ENCODE results near the gene DNAJA2.
A peak's percentile ranks its signal among the peaks of the same experiment; 100 is the strongest.
"Not testable (repeated sequence)": the region's sequence is repeated elsewhere in the genome, so short reads cannot be mapped to it uniquely, and the experiment has no call there.

The DNAJA2 gene

DNA sequence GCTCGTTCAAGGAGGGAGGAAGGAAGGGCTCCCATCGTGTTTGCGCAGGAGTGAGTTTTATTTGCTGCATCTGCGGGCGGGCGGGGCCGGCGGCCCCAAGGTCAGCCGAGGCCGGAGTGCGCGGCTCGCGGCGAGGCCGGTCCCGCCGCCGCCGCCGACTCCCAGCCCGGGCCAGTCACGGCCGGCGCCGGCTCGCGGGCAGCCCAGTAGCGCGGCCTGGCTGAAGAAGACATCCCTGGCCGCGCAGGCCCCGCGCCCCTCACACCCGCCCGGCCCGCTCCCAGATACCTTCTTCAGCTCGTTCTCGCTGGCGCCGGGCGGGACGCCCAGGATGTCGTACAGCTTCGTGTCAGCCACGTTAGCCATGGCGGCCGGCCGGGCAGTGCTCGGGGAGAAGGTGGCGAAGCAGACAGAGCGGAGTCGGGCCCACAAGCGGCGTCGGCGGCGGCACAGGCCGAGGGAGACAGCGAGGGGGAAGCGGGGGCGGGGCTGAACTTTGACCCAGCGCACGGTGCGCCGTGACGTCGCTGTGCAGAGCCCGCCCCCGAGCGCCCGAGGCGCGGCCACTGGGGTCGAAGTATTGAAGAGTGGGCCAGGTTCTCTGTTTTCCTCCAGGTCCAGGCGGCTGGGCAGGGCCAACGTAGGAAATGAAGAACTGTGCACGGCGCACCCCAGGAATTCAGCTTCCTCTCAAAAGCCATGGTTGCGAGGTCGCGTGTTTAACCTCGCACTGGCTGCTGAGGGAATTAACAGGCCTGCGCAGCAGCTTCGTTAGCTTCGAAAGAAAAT, at the start of gene DNAJA2:
TSS of gene DNAJA2 (minus strand) at position 468 of the 789 bp plus-strand sequence. CDS start at position 366, 102 bp downstream.
- DNase-seq = peak; percentile 77 to 90

DNA sequence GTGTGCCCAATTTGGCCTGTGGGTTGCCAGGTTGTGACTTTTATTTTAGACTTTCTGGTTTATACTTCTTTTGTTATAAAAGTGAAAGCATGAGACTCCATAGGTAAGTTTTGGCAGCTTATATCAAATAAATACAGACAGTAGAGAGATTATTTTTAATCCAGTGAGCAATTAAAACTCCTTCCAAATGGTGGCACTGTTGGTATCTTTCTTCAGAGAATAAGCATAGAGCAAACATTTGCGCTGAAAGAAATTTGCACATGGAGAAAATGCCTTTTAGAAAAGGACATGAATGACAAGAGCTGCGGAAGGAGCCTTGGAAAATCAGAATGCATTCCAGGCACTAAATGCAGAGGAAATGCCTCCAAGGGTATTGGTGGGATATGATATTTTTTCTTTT, 46.1 kb upstream of the DNAJA2 start:
- peak in 1 of 2 experiments; percentile 6 for DNase-seq

DNA sequence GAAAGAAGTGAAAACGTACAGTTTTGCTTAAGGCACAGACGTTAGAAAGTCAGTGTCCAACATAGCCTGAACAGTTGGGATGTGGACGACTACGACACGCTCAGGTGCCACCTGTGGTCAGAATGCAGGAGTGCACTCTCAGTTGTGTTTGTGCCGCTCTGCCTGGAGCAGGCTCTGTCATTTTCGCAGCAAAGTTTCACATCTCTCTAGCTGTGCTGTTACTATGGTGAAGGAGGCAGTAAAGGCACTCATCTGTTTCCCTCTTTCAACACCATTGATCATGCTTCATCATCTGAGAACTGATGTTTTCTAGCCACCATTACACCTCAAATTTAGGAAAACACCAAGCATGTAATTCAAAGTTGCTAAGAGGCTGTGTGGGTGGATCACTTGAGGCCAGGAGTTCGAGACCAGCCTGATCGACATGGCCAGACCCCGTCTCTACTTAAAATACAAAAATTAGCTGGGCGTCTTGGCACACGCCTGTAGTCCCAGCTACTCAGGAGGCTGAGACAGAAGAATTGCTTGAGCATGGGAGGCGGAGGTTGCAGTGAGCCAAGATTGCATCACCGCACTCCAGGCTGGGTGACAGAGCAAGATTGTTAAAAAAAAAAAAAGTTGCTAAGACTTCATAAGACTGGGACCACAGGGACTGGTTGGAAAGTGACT, 44.9 kb upstream of the DNAJA2 start:
- DNase-seq = peak; percentile 75 to 81

DNA sequence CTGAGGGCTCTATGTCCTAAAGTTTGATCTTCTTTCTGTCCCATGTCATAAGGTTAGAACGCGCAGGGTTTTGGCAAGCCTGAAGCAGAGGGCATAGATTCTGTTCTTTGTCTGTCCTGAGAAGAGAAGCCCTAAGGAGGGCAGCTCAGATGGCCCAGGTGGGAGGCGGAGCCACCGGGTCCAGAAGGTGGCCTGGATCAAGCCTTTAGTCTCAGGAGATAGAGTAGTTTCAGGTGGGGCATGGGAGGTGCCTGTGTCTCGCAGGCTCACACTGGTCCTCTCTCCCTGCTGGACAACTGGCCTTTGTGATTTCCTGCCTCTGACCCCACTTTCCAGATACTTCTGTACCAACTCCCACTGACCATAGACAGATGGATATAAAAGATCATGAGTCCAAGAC, 44.2 kb upstream of the DNAJA2 start:
- DNase-seq = no peak

DNA sequence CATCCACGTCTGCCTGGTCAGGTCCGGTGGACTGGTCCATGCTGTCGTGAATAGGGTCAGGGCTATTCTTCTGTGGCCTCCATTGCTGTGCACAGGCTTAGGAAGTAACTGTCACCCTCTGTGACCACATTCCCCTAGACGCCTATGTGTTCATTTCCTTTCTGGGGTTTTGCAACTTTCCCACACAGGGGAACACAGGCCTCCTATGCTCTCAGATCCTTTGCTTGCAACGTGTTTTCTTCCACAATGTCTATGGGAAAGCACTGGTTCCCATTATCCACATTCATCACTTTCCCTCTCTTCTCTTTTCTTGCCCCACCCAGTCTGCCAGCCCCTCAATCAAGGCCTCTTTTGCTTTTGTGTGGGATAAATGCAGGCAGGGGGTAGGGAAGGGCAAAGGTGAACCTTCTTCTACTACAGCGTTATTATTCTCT, 43.2 kb upstream of the DNAJA2 start:
- no peak for DNase-seq

DNA sequence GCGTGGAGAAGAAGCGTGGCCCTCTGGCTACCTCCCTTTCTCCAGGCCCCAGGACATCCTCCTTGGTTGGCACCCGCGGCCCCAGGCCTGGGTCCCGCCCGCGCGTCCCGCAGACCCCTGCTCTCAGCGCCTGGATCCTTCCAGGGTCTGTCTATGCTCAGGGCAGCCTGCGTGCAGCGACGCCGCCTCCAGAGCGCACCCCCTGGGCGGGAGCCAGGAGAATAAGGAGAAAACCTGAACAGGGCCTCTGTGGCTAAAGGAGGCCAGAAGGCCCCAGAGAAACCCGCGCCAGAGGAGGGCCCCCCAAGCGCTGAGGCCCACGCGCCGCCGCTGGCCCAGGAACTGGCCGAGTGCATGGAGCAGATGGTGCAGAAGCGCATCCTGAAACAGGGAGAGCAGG, 40.4 kb upstream of the DNAJA2 start:
- no peak for DNase-seq

DNA sequence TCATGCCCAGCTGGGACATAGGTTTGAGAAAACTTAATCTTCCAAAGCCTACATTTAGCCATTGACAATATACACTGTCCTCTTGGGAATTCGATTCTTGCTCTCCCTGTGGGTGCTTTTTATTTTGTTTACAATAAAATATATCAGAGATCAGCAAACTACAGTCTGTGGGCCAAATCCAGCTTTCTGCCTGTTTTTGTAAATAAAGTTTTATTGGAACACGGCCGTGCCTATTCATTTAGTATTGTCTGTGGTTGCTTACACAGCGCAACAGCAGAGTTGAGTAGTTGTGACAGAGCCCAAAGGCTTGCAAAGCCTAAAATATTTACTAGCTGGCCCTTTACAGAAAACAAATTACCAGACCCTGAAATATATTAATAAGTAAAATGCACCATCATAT, 39.7 kb upstream of the DNAJA2 start:
- DNase-seq = no peak

DNA sequence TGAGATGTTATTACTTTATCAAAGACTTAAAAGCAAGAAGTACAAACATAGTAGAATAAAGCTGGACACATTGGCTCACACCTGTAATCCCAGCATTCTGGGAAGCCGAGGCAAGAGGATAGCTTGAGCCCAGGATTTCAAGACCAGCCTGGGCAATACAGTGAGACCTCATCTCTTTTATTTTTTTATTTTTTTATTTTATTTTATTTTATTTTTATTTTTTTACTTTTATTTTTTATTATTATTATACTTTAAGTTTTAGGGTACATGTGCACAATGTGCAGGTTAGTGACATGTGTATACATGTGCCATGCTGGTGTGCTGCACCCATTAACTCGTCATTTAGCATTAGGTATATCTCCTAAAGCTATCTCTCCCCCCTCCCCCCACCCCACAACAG, 37.3 kb upstream of the DNAJA2 start:
- DNase-seq = not testable (repeated sequence)

DNA sequence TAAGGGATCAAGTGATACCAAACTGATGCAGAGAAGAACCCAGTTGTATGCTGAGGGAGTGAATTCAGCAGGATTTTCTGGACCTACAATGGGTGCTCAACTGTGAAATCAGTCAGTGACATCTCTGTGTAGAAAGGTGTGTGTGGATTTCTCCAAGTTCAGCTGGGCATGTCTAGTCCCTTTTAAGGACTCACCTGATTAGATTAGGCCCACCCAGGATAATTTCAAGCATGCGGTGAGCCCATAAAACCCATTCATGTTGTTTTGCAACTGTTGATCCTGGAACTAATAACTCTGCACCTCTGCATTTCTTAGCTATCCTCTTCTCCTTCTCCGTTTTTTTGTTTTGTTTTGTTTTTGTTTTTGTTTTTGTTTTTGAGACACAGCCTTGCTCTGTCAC, 35.1 kb upstream of the DNAJA2 start:
- no peak for DNase-seq

DNA sequence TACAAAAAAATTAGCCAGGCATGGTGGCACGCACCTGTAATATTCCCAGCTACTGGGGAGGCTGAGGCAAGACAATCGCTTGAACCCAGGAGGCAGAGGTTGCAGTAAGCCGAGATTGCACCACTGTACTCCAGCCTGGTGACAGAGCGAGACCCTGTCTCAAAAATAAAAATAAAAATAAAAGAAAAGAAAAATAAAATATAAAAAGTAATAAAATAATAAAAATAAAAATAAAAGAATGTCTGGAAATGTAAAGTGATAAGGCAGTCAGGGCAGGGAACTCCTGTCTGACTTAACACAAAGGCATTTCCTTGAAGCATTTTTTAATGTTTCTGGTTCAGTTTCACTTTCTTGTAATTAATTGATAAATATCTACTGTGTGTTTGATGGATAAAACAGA, 34.7 kb upstream of the DNAJA2 start:
- no peak for DNase-seq

DNA sequence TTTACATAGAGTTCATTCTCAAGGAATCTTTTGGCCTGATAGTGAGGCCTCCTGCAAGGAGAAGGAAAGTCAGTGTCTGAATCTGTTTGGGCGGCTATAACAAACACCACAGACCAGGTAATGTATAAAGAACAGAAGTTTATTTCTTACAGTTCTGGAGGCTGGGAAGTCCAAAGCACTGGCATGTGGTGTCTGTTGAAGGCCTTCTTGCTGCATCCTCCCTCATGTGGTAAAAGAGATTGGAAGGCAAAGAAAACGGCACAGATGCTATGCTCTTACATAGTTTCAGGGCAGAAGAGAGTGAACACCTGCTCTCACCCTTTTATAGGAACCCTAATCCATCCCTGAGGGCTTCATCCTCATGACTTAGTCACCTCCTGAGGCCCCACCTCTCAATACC, 31.2 kb upstream of the DNAJA2 start:
- no peak for DNase-seq

DNA sequence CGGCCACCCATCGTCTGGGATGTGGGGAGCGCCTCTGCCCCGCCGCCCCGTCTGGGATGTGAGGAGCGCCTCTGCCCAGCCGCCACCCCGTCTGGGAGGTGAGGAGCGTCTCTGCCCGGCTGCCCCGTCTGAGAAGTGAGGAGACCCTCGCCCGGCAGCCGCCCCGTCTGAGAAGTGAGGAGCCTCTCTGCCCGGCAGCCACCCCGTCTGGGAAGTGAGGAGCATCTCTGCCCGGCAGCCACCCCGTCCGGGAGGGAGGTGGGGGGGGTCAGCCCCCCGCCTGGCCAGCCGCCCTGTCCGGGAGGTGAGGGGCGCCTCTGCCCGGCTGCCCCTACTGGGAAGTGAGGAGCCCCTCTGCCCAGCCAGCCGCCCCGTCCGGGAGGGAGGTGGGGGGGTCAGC, 26.6 kb upstream of the DNAJA2 start:
- not testable (repeated sequence) for DNase-seq

DNA sequence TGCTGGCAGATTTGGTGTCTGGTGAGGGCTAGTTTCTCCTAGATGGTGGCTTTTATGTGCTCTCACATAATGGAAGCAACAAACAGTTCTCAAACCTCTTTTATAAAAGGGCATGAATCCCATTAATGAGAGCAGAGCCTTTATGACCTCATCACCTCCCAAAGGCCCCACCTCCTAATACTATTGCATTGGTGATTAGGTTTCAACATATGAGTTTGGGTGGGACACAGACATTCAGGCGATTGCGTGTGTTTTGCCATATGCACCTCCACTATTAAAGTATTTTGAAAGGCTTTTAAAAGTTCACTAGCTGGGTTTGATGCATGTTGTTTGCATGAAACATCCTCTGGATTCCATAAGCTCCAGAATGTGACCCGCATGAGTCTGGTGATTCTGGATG, 24.4 kb upstream of the DNAJA2 start:
- no peak for DNase-seq

DNA sequence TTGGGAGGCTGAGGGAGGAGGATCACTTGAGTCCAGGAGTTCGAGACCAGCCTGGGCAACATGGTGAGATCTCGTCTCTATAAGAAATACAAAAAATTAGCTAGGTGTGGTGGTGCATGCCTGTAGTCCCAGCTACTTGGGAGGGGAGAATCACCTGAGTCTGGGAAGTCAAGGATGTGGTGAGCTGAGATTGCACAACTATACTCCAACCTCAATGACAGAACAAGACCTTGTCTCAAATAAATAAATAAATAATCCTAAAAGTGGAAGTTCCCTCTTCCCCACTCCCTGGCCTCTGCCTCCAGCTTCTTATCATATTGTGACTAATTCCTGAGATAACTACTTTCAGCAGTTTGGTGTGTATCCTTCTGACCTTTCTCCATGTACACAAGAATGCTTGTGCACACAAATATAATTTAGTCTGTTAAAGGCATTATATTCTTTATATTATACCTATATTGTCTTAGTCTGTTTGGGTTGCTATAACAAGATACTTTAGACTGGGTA, 23.5 kb upstream of the DNAJA2 start:
- DNase-seq = no peak

DNA sequence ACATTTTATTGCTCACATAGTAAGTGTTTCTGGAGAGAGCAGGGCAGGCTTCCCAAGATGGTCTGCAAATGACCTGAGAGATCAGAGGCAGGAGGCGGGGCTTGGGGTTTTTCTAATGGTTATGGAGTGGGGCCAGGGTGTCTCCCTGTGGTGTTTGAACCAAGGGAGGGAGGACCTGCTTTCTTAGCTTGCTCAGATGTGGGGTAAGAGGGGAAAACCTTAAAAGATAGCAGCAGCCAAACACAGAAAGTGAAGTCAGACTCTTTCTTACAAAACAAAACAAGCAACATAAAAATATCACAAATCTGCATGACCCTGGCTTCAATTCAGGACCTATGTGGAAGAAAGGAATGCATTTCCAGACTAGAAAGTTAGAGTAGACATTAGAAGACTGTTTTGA, 22.9 kb upstream of the DNAJA2 start:
- DNase-seq = no peak

DNA sequence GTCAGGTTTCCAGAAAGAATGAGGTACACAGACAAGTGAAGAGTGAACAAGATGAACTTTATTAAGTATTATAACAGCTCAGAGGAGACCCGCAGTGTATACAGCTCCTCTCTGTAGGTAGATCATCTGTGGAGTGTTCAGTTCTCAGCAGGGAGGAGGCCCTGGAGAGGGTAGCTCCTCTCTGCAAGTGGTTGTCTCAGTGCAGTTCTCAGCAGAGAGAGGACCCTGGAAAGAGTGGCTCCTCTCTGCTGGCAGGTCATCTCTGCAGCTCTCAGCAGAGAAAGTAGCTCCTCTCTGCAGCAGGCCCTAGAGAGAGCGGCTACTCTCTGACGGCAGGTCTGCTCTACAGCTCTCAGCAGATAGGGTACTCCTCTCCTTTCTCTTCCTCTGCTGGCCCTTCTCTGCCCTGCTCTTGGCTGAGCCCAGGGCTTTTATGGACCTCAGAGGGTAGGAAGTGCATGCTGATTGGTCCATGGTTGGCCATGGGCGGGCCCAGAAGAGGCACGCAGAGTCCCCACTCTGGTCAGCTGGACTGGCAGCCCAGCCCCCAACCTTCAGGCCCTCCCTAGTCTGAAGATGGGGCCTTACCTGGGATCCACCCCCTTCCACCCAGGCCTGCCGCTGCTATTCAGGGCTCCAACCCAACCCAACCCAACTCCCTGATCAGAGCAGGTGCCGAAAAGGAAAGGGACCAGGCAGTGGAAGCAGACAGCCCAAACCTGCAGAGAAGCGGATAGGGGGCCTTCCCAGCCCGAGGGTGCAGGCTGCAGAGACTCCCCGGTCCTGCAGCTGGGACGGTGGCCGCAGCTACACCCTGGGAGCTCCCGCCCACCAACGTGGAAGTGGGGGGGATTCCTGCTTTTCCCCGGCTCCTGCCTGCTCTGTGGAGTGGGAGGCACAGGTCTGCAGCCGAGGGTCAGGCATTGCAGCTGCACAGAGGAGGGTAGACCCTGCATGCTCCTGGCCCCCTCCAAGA, 18.5 kb upstream of the DNAJA2 start:
- no peak for DNase-seq

DNA sequence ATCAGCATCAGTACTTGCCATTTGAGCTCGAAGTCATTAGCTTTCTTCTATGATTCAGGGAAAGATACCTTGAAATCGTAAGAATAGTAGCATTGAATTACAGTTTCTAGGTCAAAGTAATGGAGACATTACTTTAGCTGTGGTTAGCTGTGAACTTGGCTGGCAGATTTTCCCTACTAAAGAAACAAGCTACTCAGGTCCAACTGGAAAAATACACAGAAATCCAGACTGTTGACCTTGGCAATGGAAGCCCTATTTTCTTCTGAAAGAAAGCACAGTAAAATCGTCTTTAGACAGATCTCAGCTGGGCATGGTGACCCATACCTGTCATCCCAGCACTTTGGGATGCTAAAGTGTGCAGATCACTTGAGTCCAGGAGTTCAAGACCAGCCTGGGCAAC, 13.4 kb upstream of the DNAJA2 start:
- DNase-seq = no peak

DNA sequence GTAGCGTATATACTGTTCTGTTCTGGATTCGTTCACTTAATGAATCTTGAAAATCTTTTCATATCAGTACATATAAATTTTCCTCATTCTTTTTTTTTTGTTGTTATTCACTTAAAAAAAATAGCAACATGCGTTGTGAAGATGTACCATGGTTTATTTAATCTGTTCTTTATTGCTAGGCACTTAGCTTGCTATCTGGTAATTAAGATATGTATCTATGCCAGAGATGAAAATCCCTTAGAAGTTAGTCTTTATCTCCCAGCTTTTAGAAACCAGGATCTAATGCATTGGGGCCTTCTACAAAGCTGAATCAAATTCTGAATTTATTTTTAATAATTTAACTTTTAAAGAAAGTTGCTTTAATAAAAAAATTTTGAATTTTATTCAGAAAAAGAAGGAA, 13.0 kb upstream of the DNAJA2 start:
- no peak for DNase-seq

DNA sequence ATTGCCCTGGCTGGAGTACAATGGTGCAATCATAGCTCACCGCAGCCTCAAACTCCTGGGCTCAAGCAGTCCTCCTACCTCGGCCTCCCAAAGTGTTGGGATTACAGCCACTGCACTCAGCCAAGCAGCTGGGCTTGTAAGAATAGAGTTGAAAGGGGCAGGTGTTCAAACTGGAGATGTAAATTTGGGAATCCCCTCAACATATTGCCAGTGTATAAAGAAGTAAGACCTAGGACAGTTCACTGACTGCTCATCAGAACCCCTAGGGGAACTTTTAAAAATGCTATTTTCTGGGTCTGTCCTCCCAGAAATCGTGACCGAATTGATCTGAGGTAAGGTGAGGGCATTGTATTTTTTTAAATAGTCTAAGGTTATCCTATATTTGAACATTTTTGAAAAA, 8.9 kb upstream of the DNAJA2 start:
- DNase-seq = no peak

DNA sequence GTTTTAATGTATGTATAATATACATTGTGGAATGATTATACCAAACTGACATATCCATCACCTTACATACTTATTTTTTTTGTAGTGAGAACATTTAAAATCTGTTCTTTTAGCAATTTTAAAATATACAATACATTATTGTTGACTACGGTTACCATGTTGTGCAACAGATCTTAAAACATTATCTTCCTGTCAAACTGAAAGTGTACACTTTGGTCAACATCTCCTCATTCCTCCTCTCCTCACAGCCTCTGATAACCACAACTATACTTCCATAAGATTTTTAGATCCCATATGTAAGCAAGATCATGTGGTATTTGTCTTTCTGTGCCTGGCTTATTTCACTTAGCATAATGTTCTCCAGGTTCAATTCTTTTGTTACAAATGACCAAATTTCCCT, 7.5 kb upstream of the DNAJA2 start:
- no peak for DNase-seq

DNA sequence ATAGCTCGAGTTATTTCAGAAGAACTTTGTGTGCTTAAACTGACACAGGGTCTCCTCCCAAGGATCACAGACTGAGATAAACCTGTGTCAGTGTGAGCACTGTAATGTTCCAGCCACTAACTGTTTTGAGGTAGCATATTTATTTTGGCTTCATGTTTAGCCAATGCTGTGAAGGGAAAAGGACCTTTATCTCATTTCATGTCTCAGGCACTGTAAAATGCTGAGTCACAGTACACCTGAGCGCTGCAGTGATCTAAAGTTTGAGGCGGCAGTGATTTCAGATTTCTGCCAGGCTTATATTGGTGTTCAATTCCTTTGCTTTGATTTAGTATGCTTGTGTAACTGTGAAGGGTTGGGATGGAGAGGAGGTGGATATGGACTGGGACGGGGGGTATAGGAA, 3.1 kb upstream of the DNAJA2 start:
- no peak for DNase-seq

DNA sequence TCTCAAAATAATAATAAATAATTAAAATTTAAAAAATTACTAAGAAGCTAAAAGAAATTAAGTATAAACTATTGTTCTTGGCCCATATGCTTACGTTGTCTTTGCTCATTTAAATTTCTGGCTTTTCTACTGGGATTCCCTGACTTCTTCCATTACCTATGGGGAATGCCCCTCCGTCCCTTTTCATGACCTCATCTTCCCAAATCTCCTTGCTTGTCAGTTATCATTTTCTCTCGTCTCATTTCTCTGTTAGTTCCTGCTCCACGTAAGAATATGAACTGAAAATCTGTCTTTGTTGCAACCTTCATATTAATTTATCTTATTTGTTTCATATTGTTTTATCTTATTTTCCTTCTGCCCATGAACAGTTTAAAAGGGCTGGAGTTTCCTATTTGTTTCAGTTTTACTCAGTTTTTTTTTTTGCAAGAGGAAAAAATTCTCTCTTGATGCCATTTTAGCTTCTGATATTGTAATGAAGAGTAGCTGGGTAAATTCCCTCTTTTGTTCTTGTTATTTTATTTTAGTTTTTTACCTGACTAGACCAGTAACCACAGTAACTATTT, 2.5 kb upstream of the DNAJA2 start:
- no peak for DNase-seq

DNA sequence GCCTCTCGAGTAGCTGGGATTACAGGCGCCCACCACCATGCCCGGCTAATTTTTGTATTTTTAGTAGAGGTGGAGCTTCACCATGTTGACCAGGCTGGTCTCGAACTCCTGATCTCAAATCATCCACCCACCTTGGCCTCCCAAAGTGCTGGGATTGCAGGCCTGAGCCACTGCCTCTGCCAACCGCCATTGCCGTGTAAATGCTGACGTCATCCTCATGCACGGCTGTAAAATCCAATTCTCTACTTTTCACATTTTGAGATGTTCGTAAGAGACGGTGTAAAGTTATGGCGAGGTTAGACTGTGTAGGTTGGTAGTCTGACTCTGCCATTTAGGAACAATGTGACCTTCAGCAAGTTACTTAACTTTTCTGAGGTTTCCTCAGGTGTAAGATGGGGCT, 1.7 kb upstream of the DNAJA2 start:
- DNase-seq = no peak

Measured in SHP77 (cell line).